Panc1 (cell line): ENCODE measurements around the gene ELOVL6. TPM values are rescaled to one million over a fixed set of nuclear protein-coding genes. Genes with fewer than 3 reads are reported as not detected.

Experiments used
- ATAC-seq: fragments of 200-7000 bp; cut with Tn5 transposase; 2 replicates; pipeline ENCODE4 v1.9.1; 2020; ENCODE audit warnings: mild to moderate bottlenecking, moderate library complexity
- BruUV-seq: library from RNA; stranded (reverse); fragments of 400-500 nt; replicated peaks from 2 replicates; lab custom pipeline; 2021; lab: Mats Ljungman, UMichigan
- CTCF ChIA-PET: fragments of 300-600 bp; sonication (Branson Sonifier 250); formaldehyde crosslinking; loops from one replicate; lab custom pipeline; 2022; ENCODE audit warnings: antibody characterized with exemption; lab: Charles Lee
- POLR2A ChIA-PET: fragments of 300-600 bp; sonication (Branson Sonifier 250); formaldehyde crosslinking; loops from one replicate; lab custom pipeline; 2022; ENCODE audit warnings: antibody characterized with exemption; lab: Charles Lee
- DNase-seq: peaks from one replicate; pipeline ENCODE4 v3.0.0-alpha.2; 2010; ENCODE audit warnings: low read depth, low spot score
- H3K27ac ChIP-seq: 2 replicates; pipeline ENCODE4 v1.5.1; 2011; ENCODE audit warnings: mild to moderate bottlenecking, low read length, inconsistent platforms
- H3K27me3 ChIP-seq: fragments of 200-500 bp; sonication (Bioruptor generic); 2 replicates; pipeline ENCODE4 v1.6.0; 2014; ENCODE audit warnings: low read length, inconsistent platforms; ENCODE audit not compliant: control insufficient read depth, insufficient read depth
- H3K36me3 ChIP-seq: fragments of 200-500 bp; sonication (Bioruptor generic); 2 replicates; pipeline ENCODE4 v1.5.1; 2014; ENCODE audit warnings: inconsistent platforms, mild to moderate bottlenecking, low read length, moderate library complexity; ENCODE audit not compliant: control insufficient read depth, insufficient read depth
- H3K4me1 ChIP-seq: 2 replicates; pipeline ENCODE4 v1.5.1; 2011; ENCODE audit warnings: inconsistent platforms, mild to moderate bottlenecking, low read length, moderate library complexity; ENCODE audit not compliant: control insufficient read depth, insufficient read depth
- H3K4me3 ChIP-seq, 2 experiments: 2 replicates each; pipeline ENCODE4 v1.5.1; 2011 to 2012; ENCODE audit warnings: low read depth in 2 of 2, low read length in 2 of 2, mild to moderate bottlenecking in 2 of 2, inconsistent platforms in 1 of 2, moderate library complexity in 1 of 2
- H3K9me3 ChIP-seq: fragments of 200-500 bp; sonication (Bioruptor generic); 2 replicates; pipeline ENCODE4 v1.5.1; 2014; ENCODE audit warnings: low read depth, mild to moderate bottlenecking, inconsistent platforms, low read length, moderate library complexity; ENCODE audit not compliant: control insufficient read depth, insufficient read depth
- CTCF ChIP-seq: fragments of 450-650 bp; IDR thresholded peaks from 2 replicates; pipeline ENCODE4 v1.5.1; 2017; ENCODE audit warnings: mild to moderate bottlenecking
- POLR2AphosphoS5 ChIP-seq: IDR thresholded peaks from 2 replicates; pipeline ENCODE4 v1.6.1; 2012; ENCODE audit warnings: mild to moderate bottlenecking, low read depth, low read length, moderate library complexity
- REST ChIP-seq, 2 experiments: IDR thresholded peaks; 2 replicates each; pipeline ENCODE4 v1.6.1; 2011 to 2012; ENCODE audit warnings: low read depth in 2 of 2, control low read depth in 1 of 2, low read length in 1 of 2, mild to moderate bottlenecking in 1 of 2, moderate library complexity in 1 of 2; ENCODE audit not compliant: insufficient read depth in 1 of 2
- SIN3A ChIP-seq: IDR thresholded peaks from 2 replicates; pipeline ENCODE4 v1.6.1; 2012; ENCODE audit warnings: low read depth, mild to moderate bottlenecking, low read length, moderate library complexity, borderline replicate concordance; ENCODE audit not compliant: insufficient read depth
- TCF7L2 ChIP-seq: IDR thresholded peaks from 2 replicates; pipeline ENCODE4 v1.6.1; 2011; ENCODE audit warnings: mild to moderate bottlenecking, low read depth, low read length, inconsistent platforms
- in situ Hi-C: cut with HindIII; loops from 2 replicates; pipeline ENCODE4 v1.10.0; 2016; ENCODE audit warnings: low sequenced_read_pairs, low pct_unique_long_range_greater_than_20kb
- intact Hi-C: fragments of 100-400 bp; cut with micrococcal nuclease; formaldehyde crosslinking; loops from one replicate; pipeline ENCODE4 v1.10.0; 2022; ENCODE audit not compliant: unreplicated experiment
- total RNA-seq: library from RNA; stranded (reverse); gene quantifications from one replicate; pipeline ENCODE4 v1.2.1, GENCODE V29; 2021; ENCODE audit not compliant: unreplicated experiment

Gene ELOVL6
- total RNA-seq, 1 experiment from 2014 or later: 0.54 TPM

- no TSS peak for BruUV-seq
- H3K27me3 ChIP-seq: no peaks in the 10 kb centered on the region
- intact Hi-C loops (no loop called here), in situ Hi-C loops (no loop called here)
- H3K9me3 ChIP-seq: no peaks in the 10 kb centered on the region
- no peak overlapping the region for H3K27ac ChIP-seq
- no peak for TF ChIP-seq REST (IDR thresholded peaks at IDR 0.05; ENCODE audit: insufficient read depth in 1 of 2, low read depth in 2 of 2, low read length in 1 of 2)
- TF ChIP-seq SIN3A: no peak
- no peak for TF ChIP-seq POLR2AphosphoS5
- TF ChIP-seq CTCF: no peak
- TF ChIP-seq TCF7L2: no peak
- POLR2A ChIA-PET: no interaction called here
- CTCF ChIA-PET: no interaction called here
- no peaks in the 10 kb centered on the region for H3K4me1 ChIP-seq
- H3K36me3 ChIP-seq: no peaks in the 10 kb centered on the region
- DNase-seq (no peak), ATAC-seq (no peak)
- H3K4me3 ChIP-seq: no peak overlapping the region
Observed at GRCh38 chr4:110137829-110138228, 60.6 kb downstream of the ELOVL6 start.

GRCh38 chr4:110135523-110135922 is 62.9 kb downstream of the ELOVL6 start:
- Histone ChIP-seq H3K9me3 (no peaks in the 10 kb centered on the region), H3K27me3 (no peaks in the 10 kb centered on the region), H3K4me1 (no peaks in the 10 kb centered on the region), H3K27ac (no peak overlapping the region), H3K36me3 (no peaks in the 10 kb centered on the region), H3K4me3 (no peak overlapping the region)
- POLR2A ChIA-PET: no interaction called here
- intact Hi-C loops (no loop called here), in situ Hi-C loops (no loop called here)
- no TSS peak for BruUV-seq
- ATAC-seq (no peak), DNase-seq (no peak)
- CTCF ChIA-PET: no interaction called here
- TF ChIP-seq POLR2AphosphoS5 (no peak), SIN3A (no peak), TCF7L2 (no peak), CTCF (no peak), REST (IDR thresholded peaks at IDR 0.05; ENCODE audit: insufficient read depth in 1 of 2, low read depth in 2 of 2, low read length in 1 of 2) (no peak)
